GM19438 (cell line): ENCODE measurements around the gene HOXB1.
"Not testable (repeated sequence)": the region's sequence is repeated elsewhere in the genome, so short reads cannot be mapped to it uniquely, and the experiment has no call there.

ENCODE experiments used
- ATAC-seq: cut with Tn5 transposase; IDR thresholded peaks from one replicate; pipeline ENCODE4 v1.9.1; 2021; ENCODE audit warnings: low read depth; ENCODE audit not compliant: unreplicated experiment

The HOXB1 gene

GRCh38 chr17:48499735-48500434 lies 30.9 kb downstream of the HOXB1 start:
- ATAC-seq, result no peak

GRCh38 chr17:48499248-48499647 lies 31.6 kb downstream of the HOXB1 start:
- ATAC-seq, result no peak

GRCh38 chr17:48498164-48498850 lies 32.5 kb downstream of the HOXB1 start:
- no peak for ATAC-seq

- no peak for ATAC-seq
These were observed 33.7 kb downstream of the HOXB1 start for GRCh38 chr17:48497103-48497502.

GRCh38 chr17:48494335-48494734 lies 36.5 kb downstream of the HOXB1 start:
- ATAC-seq, result no peak

- no peak for ATAC-seq
These were observed 38.2 kb downstream of the HOXB1 start for GRCh38 chr17:48492401-48493298.

GRCh38 chr17:48491527-48492273 lies 39.1 kb downstream of the HOXB1 start:
- no peak for ATAC-seq

- no peak for ATAC-seq
These were observed 40.3 kb downstream of the HOXB1 start for GRCh38 chr17:48490451-48490892.

GRCh38 chr17:48489781-48490180 lies 41.0 kb downstream of the HOXB1 start:
- no peak for ATAC-seq

GRCh38 chr17:48488548-48489106 lies 42.2 kb downstream of the HOXB1 start:
- ATAC-seq, result no peak

- ATAC-seq, result no peak
These were observed 43.6 kb downstream of the HOXB1 start for GRCh38 chr17:48487221-48487620.

GRCh38 chr17:48486557-48486956 lies 44.3 kb downstream of the HOXB1 start:
- no peak for ATAC-seq

GRCh38 chr17:48484850-48485249 lies 46.0 kb downstream of the HOXB1 start:
- no peak for ATAC-seq

GRCh38 chr17:48484256-48484655 lies 46.6 kb downstream of the HOXB1 start:
- ATAC-seq, result no peak

- peak; percentile 56 for ATAC-seq
These were observed 47.2 kb downstream of the HOXB1 start for GRCh38 chr17:48483471-48484131.

- no peak for ATAC-seq
These were observed 47.8 kb downstream of the HOXB1 start for GRCh38 chr17:48483004-48483403.

- not testable (repeated sequence) for ATAC-seq
These were observed 48.5 kb downstream of the HOXB1 start for GRCh38 chr17:48482301-48482700.

GRCh38 chr17:48479014-48479402 lies 51.8 kb downstream of the HOXB1 start:
- no peak for ATAC-seq
